ENCODE measurements around the gene WDFY2.

GRCh38 chr13:51600703-51601102 lies 16.4 kb downstream of the WDFY2 start:
- TF ChIP-seq GATA2 (IDR thresholded peaks at IDR 0.05; ENCODE audit: low read depth, low read length) (no peak), GATA3 (IDR thresholded peaks at IDR 0.05; ENCODE audit: low read depth, low read length) (no peak)

Measured in SH-SY5Y (cell line).